ENCODE measurements around the gene DPF3.

The DPF3 gene

DNA sequence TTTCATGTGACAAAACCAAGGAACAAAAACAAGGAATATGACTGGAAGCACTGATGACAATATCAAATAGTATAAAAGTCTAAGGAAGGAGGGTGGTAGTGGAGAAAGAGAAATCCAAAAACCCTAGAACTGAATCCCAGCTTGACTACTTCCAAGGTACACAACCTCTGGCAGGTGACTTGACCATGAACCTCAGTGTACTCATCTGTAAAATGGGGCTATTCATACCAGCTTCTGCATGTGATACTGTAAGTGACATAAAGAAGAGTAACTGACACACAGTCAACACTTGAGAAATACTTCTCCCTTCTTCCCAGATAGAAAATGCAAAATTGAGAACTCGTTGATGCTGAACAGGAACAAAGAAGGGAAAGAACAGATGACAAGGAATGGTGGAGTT lies 10.3 kb upstream of the DPF3 start:
- DNase-seq = no peak

DNA sequence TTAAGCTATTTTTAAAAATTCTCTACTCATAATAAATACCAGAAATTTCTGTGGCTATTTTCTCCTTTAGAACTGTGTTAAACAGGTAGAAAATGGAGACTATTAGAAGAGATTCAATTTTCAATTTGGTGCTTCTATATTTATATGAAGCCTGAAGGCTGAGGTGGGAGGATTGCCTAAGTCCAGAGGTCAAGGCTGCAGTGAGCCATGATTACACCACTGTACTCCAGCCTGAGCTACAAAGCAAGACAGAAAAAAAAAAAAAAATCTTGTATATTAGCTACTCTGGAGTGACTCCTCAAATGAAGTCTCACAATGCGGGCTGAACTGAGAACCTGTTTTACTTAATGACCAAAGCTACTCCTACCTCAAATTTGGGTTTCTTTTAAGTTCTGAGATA lies 9.8 kb upstream of the DPF3 start:
- DNase-seq = no peak

DNA sequence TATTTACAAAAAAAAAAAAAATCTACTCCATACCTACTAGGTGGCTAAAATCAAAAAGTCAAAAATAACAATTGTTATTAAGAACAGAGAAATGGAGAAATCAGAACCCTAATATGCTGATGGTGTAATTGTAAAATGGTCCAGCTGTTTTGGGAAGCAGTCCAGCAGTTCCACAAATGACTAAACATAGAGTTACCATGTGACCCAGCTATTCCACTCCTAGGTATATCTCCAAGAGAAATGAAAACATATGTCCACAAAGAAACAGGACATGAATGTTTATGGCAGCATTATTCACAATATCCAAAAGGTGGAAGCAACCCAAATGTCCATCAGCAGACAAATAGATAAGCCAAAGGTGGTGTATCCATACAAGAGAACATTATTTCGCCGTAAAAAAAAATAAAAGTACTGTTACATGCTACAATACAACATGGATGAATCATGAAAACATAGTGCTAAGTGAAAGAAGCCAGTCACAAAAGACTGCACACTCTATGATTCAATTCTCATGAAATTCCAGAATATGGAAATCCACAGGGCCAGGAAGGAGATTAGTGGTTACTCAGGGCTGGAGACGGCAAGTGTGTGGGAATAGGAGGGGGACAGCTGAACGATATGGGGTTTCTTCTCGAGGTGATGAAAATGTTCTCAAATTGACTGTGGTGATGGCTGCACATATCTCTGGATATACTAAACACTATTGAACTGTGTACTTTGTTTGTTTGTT lies 9.1 kb upstream of the DPF3 start:
- DNase-seq = no peak

DNA sequence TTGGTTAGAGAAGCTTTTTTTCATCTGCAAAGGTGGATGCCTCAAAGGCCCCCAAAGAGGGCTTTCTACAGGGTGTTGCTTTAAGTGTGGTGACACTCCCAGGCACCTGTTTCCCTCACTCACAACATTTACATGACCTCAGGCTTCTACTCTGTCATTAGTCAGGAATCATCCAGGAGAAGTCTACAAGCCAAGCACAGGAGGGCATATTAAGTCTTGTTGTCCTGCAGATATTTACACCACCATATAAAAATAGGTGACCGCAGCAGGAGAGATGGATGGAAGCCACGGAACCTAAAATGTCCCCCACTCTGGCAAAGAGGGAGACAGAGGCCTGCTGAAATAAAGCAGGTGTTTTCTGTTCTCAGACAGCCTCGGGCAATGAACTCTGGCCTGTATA lies 7.5 kb upstream of the DPF3 start:
- no peak for DNase-seq

DNA sequence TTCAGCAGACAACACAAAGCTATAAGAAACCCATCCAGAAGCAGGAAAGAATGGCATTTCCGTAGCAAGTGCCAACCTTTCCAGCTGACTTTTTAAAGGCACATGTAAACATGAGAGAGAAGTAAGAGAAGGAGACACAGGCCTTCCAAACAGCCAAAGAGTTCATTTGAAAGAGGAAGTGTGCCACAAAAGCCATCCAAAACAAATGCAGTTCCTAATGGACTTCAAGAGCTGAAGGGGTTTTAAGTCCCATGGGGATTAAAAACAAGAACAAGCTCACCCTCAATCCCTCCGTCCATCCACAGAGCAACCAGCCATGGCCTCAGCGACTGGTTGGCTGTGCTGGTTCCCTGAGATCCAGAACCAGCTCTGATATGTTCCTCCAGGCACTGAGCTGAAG lies 4.5 kb upstream of the DPF3 start:
- DNase-seq = no peak

DNA sequence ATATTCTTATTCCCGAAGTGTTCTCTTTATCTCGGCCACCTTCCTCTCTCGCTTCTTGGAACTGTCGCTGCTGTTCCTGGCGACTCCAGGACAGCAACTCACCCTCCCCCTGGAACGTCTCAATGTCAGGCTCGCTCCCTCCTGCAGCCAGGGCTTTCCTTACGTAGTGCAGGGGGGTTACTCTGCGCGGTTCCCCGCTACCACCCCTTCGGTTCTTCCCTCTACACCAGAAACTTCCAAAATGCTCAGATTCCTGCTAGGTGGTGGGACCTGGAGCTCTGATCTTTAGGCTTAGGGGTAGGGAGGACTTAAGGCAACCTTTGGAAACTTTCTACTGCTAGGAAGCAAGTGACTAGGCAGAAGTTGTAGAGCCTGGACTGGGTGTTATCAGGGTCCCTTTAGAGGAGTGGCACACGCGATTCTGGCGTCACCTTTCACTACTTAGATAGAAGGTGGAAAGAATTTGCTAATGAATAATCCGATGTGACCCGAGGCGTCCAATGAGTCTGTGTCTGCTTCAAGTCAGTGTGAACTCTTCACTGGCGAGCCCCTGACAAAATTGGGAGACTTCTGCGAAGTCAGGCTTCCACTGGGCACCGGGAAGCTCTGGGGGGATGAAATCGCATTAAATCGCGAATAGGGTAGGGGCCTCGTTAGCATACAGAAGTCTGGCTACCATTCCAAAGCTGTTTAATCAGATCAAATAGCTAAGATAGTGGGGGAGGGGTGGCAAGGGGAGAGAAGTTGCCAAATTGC lies 900 bp upstream of the DPF3 start:
- DNase-seq = no peak

DNA sequence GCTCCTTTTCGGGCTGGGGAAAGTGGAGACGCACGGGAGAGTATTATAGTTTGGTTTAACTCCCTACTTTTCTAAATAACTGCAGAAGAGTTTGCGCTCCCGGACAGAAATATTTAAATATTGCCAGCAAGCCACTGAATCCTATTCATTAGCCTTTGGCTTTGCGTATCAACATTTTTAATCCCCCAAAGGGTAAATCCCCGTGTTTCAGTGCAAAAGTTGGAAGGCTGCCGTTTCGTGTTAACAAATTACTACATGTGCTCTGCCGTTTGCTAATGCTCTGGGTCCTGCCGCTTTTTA lies 372 bp upstream of the DPF3 start:
- no peak for DNase-seq

DNA sequence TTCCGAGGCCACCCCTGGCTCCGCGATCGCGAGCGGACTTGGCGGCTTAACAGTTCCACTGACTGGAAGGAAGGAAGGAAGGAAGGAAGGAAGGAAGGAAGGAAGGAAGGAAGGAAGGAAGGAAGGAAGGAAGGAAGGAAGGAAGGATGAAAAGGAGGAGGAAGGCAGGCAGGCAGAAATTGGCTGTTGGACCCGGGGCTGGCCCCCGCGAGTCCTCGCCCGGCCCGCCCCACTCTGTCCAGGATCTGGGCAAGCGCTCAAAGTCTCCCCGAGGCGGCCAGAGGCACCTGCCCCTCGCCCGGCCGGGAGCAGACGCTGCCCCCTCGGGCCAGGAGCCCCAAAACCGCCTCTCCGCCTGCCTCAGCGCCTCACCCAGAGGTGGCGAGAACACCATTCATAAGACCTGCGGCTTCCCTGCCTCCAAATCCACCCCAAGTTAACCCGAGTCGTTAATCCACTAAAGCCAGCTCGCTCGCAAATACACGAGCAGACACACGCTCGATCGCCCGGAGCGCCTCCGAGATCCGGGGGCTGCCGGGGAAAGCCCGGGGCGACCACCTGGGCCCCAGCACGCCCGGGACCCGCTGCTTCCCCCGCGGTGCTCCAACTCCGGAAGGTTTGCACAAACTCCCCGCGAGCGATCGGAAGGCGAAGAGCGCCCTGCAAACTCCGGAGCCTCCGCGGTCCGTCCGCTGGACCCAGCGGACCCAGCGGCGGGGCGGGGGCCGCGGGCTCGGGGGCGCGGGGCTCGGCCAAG lies 844 bp downstream of the DPF3 start:
- no peak for DNase-seq

DNA sequence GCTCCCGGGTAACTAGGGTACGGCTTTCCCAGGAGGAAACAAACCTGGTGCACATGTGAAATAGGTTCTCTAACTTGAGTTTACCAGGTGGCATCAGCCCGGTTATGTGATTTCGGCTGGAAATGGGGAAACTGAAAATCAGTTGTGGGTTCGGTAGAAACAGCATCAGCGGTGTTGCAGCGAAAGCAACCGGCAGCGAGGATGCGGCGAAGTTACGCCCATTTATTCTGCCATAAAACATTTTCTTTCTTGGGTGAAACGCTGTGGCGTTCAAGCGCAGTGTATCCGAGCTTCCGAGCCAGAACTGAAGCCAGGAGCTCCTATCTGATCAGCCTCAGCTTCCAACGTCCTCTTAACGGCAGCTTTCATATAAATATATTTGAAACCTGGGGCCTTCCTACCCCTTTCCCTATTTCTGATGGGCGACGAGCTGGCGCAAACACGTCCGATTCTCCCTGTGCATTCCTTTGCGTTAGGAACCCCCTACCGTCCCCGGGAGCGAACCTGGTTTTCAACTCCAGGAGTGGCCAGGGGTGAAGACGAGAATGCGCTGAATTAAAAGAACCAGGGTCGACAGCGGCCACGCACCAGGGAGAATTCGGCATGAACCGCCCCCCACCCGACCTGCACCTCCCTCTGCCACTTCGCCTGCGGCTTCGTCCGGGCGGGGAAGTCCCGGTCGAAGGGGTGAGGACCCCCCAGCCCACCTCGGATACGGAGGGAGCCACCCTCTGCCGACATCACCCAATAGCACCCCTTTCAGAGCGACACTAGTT lies 1.6 kb downstream of the DPF3 start:
- DNase-seq = no peak

DNA sequence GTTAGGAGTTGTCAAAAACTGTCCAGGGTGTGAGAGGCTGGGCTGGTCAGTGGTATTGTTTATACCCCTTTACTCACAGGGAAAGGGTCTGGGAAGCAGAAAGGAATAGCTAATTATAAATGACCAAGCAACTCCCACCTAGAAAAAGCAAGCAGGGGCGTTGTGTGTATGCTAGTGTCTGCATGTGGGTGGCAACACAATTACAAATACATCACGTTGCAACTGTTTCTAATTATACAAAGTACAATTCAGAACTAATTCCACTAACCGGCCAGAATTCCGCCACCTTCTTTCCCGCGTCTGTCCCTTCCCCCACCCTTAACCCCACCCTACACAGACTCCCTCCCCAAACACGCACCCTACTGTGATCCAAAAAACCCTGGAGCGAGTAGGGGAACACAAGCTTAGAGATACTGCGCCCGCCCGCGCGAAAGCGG lies 2.2 kb downstream of the DPF3 start:
- DNase-seq = no peak

DNA sequence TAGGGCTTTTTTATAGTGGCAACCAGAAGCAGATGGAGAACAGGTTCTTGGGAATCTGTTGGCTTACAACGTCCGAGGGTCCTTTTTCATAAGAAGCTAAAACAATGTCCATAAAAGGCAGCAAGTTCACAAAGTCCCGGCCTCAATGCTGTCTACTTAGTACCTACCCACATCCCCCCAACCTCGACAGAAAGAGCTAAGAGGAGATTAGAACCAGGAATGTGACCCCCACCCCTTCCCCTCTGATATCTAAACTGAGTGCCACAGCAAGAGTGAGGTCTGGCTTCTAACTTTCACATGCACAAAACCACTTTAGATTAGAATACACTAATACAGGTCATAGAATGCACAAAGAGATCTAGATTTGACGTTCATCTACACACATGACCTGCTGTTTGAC lies 4.5 kb downstream of the DPF3 start:
- no peak for DNase-seq

DNA sequence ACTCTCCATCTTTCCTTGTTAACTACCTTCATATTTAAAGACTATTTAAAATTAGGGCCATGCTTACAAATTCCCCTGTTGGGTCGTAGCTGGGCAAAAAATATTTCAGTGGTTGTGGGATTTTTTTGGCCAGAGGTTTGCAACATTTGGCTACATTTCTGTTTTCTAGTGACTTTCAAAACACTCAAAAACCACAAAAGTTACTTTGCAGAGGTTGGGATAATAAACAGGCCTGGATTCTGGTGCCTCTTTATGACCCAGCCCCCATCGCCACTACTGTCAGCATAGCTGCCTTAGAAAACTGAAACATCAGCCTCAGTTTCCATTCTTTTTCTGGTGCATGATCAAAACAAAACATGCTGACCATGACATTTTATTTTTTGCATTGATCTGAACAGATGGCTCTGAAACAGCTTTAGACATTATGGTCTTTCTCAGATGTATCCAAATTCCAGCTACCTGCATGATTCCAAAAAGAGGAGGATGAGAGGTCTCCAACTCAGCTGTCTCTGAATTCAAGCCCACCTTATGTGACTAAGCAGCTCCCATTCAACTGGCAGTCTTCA lies 5.2 kb downstream of the DPF3 start:
- no peak for DNase-seq

DNA sequence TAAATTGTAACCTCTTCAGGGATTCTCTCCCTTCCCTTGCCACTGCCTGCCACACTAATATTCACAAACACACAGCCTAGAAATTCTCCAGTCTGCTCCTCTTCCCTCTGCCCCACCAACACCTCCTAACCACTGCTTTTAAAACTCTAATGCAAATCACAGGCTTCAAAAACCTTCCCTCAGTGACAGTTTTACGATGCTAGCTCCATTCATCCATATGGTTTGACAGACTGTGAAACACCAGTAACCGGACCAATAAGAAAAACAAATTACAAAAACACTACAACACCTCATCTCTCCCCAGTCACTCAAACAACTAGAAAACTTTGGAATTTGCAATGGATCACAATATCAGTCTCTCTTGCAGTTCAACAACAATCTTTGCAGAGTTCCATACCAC lies 5.7 kb downstream of the DPF3 start:
- DNase-seq = no peak

DNA sequence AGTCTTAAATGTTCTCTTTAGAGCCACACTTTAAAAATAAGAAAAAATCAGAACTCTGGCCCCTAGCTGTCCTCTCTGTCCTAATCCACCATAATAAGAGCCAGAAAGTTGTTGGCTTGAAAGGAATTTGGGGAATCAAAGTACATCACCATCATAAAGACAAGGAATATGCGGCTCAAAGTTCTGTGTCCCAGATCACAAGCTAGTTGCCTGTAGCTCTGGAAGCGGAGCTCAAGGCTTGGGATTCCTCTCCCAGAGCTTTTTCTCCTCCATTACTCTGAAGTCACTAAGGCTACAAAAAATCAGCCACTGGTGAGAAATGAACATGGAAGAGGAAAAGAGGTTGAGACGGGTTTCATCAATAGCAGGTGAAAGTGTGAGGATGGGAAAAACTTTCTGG lies 6.4 kb downstream of the DPF3 start:
- no peak for DNase-seq

DNA sequence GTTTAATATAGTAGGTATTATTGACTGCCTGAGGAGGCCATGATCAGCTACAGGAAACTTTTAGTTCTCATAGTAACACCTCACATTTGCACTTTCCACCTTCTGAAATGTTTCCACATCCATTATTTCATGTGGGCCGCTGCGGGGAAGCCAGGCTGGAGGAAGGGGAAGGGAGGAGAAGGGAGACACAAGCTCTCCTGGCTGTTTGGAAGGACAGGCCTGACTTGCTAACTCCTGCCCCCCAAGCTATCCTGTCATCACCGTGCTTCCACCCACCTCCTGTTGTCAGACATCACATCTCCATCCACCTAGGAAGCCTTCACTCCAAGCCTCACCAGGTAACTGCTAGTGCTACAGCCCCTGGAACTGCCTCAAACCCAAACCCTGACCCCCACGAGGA lies 9.5 kb downstream of the DPF3 start:
- no peak for DNase-seq

DNA sequence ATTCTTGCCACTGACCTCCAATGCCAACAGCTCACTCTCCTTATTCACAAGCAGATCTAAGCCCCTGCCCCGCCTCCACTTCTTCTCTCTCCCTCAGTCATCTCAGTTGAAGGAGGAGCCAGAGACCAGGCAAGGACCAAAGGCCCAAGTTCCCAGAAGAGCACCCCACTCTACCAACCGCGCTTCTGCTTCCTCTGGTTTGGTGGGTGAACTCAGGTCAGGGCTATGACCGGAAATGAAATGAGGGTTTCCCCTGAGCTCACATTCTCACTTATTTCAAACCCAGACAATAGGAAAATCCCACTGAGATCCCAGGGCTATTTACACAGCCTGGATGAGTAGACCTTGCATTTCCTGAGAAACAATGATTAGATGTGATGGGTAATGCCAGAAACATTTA lies 9.9 kb downstream of the DPF3 start:
- no peak for DNase-seq

DNA sequence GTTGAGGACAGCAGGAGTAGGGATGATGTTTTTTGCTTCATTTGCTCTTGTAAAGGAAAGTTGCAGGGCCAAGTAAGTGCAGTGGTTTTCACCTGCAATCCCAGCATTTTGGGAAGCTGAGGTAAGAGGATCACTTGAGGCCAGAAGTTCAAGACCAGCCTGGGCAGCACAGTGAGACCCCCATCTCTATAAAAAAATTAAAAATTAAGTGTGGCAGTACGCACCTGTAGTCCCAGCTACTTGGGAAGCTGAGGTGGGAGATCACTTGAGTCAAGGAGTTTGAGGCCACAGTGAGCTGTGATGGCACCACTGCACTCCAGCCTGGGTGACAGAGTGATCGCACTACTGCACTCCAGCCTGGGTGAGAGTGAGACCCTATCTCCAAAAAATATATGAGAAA lies 10.8 kb downstream of the DPF3 start:
- no peak for DNase-seq

DNA sequence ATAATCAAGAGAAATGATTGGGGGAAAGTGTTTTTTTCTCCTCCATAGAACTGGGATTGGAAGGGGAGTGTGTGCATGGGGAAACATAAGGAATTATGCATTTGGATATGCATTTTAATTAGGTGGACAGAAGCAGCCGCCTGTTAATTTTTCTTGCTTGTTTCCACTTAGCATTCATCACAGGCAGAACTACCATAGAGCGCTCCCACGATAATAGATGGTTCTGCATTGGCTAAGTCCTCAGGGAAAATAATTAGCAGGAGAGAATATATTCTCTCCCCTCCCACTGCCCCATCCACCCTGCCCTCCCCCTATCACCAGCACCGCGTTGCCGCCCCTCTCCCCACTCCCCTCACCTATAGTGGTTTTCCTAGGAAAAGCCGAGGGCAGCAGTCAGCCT lies 11.4 kb downstream of the DPF3 start:
- no peak for DNase-seq

DNA sequence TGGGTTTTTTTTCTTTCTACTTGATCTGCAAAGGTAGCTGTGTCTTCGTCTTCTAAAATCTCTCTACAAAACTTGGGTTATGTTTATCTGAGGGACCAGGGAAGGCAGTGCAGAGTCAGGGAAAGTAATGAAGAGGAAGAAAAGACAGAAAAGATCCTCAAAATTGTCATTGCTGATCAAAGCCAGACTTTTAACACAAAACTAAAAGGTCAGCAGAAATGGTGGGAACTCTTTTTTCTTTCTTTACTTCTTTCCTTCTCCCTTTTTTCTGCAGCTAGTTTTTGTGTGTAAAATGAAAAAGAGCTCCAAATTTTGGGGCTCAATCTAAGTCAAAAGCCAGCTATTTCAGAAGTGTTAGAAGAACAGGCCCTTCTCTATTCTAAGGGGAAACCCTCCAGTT lies 11.9 kb downstream of the DPF3 start:
- DNase-seq = no peak

DNA sequence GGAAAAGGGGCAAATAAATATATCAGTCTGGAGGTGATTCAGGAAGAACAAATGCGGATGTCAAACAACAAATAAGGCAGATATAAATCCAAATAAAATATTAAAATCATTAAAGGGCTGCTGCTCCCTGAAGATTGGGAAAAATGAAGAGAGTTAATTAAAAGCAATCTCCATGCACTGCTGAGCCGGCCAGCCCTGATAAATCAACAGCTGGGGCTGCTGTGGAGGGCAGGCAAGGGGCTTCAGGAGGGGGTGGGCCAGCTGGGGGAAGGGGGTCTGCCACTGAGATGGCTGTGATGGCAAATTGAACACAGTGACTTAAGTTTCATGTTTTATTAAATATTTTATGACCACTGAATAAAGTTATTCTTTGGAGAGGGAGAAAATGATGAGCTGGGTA lies 12.4 kb downstream of the DPF3 start:
- no peak for DNase-seq

DNA sequence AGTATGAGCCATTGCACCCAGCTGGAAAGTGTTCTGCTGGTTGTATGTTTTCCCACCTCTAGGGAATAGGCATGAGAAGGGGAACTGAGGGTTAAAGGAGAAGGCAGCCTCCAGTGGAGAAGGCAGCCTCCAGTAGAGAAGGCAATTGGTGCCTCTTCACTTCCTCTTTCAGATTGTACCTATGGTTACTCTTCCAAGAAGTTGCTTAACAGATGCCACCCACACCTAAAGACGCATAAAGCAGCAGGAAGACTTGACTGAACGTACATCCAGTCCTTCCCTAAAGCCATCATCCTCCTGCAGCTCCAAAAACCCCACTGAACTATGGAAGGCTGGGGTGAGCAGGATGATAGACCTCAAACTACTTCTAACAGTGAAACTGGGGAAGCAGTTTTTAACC lies 13.1 kb downstream of the DPF3 start:
- DNase-seq = no peak

DNA sequence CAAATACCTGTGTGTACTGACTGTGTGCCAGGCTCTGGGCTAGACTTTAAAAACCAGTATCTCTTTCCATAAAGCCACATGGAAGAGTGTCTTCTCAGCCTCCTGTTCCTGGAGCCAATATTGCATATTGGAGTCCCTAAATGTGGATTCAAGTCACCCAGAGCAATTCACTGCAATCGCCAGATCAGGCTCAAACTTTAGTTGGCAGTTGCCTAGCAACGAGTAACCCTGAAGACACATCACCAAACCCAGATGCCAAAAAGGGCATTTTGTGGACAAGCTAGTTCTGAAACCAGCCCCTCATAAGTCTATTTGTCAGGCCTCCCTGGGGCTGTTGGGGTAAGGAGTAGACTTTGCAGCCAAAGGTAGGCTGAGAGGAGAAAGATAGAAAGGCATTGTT lies 13.7 kb downstream of the DPF3 start:
- no peak for DNase-seq

DNA sequence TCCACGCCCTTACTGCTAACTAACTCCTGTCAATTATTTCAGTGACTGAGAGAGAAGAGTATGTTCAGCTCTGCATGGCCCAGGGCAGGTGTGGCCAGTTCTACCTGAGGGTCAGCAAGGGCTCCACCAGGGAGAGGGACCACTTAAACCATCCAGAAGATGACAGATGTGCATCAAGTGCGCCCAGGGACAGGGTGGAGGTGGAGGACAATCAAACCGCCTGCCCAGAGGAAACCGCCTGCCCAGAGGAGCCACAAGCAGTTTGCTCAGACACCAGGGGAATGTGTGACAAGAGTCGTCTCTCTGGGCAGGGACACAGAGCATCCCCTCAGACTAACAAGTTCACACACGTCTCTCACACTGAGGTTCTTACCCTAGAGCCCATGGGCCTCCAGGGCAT lies 14.5 kb downstream of the DPF3 start:
- DNase-seq = no peak

Measured in SIG-M5 (cell line).